GM12864 (cell line): ENCODE results near the gene ACTL10.

ENCODE experiments used
- DNase-seq: peaks from one replicate; pipeline ENCODE4 v3.0.0-alpha.2; 2011; ENCODE audit warnings: low read depth
- H3K4me3 ChIP-seq: 2 replicates; pipeline ENCODE4 v1.5.1; 2011; ENCODE audit warnings: mild to moderate bottlenecking, low read depth, low read length, control low read depth
- TF ChIP-seq, protein P1 (sequence below): IDR thresholded peaks from 2 replicates; pipeline ENCODE4 v1.5.1; 2011; ENCODE audit warnings: low read depth, mild to moderate bottlenecking, moderate library complexity, low read length, control low read depth, inconsistent platforms; ENCODE audit errors: missing control alignments

ACTL10 gene

DNA sequence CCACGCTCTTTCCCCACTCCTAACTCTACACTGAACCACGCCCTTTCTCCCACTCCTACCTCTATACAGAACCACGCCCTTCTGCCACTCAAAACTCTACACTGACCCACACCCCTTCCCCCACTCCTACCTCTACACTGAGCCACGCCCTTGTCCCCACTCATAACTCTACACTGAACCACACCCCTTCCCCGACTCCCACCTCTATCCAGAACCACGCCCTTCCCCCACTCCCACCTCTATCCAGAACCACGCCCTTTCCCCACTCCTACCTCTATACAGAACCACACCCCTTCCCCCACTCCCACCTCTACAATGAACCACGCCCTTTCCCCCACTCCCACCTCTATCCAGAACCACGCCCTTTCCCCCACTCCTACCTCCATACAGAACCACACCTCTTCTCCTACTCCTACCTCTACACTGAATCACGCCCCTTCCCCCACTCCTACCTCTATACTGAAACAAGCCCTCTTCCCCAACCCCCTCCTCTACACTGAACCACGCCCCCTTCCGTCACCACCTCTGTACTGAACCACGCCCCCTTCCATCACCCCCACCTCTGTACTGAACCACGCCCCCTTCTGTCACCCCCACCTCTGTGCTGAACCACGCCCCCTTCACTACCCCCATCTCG lies 43.3 kb downstream of the ACTL10 start:
- no peak for DNase-seq
- no peak overlapping the region for H3K4me3 ChIP-seq
- TF ChIP-seq, protein P1, sequence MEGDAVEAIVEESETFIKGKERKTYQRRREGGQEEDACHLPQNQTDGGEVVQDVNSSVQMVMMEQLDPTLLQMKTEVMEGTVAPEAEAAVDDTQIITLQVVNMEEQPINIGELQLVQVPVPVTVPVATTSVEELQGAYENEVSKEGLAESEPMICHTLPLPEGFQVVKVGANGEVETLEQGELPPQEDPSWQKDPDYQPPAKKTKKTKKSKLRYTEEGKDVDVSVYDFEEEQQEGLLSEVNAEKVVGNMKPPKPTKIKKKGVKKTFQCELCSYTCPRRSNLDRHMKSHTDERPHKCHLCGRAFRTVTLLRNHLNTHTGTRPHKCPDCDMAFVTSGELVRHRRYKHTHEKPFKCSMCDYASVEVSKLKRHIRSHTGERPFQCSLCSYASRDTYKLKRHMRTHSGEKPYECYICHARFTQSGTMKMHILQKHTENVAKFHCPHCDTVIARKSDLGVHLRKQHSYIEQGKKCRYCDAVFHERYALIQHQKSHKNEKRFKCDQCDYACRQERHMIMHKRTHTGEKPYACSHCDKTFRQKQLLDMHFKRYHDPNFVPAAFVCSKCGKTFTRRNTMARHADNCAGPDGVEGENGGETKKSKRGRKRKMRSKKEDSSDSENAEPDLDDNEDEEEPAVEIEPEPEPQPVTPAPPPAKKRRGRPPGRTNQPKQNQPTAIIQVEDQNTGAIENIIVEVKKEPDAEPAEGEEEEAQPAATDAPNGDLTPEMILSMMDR = no peak

DNA sequence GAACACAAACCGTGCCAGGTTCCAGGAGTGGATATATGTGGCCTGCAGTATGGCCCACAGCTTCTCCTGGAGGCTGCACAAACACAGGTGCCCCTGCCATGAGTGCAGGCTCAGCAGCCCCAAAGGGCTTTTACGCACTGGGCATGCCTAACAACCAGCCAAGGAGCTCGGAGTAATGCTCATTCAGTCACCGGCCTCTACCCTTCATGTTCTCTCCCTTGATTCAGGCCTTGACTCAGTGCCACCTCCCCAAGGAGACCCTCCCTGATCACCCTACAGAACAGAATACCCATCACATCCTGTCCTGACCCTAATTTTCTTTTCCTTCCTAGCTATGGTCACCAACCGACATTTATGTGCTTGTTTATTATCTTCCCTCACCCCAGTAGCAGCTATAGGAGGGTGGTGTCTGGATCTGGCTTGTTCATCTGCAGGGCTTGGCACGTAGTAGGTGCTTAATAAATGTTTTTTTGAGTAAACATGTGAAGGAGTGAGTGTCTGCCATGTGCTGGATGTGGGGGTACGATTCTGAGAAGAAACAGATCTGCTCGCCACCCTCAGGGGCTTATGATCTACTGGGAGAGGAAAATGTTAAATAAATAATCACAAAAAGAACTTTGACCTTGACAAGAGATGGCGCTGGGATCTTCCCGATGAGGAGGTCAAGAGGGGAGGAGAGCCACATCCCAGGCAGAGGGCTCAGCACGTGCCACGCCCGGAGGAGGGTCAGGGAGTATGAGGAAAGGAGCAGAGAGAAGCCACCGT lies 44.1 kb downstream of the ACTL10 start:
- DNase-seq = no peak
- H3K4me3 ChIP-seq = no peak overlapping the region
- TF ChIP-seq, protein P1 = no peak

DNA sequence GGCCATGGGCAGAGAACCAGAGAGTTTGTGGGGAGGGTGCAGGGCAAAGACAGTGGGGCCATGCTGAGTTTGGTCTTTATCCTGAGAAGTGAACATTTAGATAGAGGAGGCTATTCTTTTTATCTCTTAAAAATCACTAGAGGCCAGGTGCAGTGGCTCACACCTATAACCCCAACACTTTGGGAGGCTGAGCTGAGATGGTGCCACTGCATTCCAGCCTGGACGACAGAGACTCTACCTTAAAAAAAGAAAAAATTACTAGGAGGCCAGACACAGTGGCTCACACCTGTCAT lies 44.6 kb downstream of the ACTL10 start:
- DNase-seq = no peak
- no peak overlapping the region for H3K4me3 ChIP-seq
- TF ChIP-seq, protein P1 = no peak

DNA sequence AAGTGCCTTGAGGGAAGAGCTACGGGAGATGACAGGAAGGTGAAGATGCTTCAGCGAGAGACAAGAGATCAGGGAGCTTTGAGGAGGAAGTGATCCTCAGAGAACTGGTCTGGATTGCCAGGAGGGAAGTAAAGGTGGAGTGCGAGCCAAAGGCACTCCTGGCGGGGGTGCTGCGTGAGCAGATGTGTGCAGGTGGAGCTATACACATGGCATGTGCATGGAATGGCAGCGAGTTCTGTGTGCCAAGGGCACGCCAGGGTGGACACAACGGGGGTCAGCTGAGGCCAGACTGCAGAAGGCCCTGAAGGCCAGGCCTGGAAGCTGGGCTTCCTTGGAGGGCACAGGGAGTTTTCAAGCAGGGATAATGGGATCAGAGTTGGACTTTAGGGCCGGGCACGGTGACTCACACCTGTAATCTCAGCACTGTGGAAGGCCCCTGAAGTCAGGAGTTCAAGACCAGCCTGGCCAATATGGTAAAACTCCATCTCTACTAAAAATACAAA lies 47.2 kb downstream of the ACTL10 start:
- TF ChIP-seq, protein P1 = no peak
- H3K4me3 ChIP-seq = no peak overlapping the region
- no peak for DNase-seq

DNA sequence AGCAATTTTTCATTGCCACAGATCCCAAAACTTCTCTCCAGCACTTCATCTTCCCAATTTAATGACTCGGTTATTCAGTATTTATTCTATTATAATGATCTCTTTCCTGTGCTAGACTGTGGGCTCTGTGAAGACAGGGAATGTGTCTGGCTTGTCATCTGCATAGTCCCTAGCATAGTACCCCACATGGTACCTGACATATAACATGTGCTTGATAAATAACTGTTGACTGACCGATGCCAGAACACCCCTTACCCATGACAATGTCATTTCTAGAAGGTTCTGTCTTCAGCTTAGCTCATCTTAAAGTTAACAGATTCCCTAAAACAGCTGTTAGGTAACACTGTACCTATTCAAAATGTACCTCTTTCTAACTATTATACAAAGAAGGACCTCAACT lies 49.8 kb downstream of the ACTL10 start:
- TF ChIP-seq, protein P1 = no peak
- no peak for DNase-seq
- H3K4me3 ChIP-seq = no peak overlapping the region
